Activated CD4-positive, CD25-positive, alpha-beta regulatory T cell treated with anti-CD3 and anti-CD28 coated beads, Interleukin-2, amount 50 U/mL, for 72 hours (primary cell): ENCODE measurements around the gene KIF13A.
"Not testable (repeated sequence)": the region's sequence is repeated elsewhere in the genome, so short reads cannot be mapped to it uniquely, and the experiment has no call there.

Source experiments
- DNase-seq: peaks from one replicate; pipeline ENCODE4 v3.0.0; 2021

KIF13A gene

DNA sequence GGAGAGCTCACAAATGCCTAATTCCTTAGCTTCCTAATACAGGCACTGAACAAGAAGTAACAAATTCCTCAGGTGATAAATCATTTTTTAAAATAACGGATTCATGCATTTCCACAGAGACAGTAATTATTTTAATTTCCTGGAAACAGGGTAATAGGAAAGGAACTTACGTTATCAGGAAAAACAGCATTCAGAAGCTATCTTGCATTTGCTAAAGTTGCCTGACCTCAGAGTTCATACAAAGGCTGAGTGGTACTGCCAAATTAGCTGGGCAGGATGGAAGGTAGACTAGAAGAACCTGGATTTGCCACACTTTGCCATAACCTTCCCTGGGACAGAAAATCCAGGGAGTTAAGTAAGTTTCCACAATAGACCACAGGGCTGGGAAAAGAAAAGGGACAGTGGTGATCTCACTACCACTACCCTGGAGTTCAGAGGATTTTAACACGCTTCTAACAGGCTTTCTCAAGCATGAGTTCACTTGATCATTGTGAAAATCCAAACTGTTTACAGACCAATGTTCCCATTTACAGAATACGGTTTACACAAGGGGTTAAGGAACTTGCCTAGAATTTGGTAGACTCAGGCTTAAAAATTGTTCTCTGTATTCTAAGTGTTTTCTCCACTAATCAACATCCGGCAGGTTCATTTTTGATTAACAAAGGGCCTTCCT is 57.0 kb downstream of the KIF13A start:
- no peak for DNase-seq

GRCh38 chr6:17928514-17929430 is 58.7 kb downstream of the KIF13A start:
- no peak for DNase-seq

DNA sequence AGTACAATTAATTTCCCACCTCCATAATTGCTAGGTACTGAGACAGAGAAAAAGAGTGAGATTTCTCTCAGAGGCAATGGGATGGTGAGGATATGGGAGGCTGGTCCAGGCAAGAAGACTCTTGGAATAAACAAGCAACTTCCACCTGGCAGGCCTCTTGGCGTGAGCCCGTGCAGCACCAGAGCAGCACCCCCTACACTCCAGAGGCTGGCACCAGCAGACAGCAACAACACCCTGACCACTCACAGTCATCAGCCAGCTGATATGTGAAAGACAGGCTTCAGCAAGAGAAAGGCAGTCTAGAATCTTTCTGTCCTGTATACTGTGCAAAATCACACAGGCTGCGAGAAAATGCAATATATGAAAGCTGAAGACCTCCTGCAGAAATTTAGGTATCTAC is 59.7 kb downstream of the KIF13A start:
- DNase-seq: no peak

- no peak for DNase-seq
Measured at GRCh38 chr6:17923401-17923863, 64.0 kb downstream of the KIF13A start.

- DNase-seq: no peak
Measured at GRCh38 chr6:17921454-17921853, 66.0 kb downstream of the KIF13A start.

DNA sequence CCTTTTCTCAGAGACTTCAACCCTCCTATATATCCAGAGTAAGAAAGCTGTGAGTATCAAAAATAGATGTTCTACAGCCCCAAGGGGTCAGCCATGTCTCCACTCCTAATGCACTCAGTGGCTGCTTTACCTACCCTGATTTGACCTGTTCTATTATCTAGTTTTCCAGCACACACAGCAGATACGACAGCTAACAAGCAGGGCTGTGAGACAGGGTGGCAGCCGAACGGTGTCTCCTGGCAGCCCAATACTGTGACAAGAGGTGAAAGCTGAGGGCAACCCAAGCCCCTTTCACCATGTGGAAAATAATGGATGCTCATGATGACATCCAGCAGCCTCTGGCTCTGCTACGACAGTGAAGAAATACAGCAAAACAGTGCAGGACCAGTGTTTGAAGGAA is 67.9 kb downstream of the KIF13A start:
- DNase-seq: no peak

GRCh38 chr6:17917837-17918763 is 69.3 kb downstream of the KIF13A start:
- DNase-seq: no peak

DNA sequence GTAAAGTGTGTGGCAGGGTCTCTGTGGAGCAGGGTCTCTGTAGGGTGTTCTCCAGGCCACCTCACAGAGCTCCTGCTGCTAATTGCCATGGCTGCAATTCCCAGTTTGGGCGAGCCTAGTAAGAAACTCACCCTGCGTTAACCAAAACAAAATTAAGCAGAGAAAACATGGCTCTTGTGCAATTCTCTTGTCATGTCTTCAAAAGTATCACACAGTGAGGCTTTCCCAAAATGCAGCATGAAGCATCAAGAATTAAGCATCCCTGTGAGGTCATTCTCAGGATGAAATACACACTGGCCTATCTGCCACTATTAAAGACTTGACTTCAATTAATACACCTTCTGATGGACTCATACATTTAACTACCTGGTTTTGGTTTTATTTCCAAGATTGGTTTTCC is 72.8 kb downstream of the KIF13A start:
- no peak for DNase-seq

- DNase-seq: no peak
Measured at GRCh38 chr6:17912521-17912920, 74.9 kb downstream of the KIF13A start.

DNA sequence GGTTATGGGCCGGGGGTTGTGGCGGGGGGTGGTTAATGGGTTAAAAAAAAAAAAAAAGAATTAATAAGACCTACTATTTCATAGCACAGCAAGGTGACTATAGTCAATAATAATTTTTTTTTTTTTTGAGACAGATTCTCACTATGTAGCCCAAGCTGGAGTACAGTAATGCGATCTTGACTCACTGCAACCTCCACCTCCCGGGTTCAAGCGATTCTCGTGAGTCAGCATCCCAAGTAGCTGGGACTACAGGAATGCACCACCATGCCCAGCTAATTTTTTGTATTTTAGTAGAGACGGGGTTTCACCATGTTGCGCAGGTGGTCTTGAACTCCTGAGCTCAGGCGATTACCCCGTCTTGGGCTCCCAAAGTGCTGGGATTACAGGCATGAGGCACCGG is 75.8 kb downstream of the KIF13A start:
- DNase-seq: not testable (repeated sequence)

DNA sequence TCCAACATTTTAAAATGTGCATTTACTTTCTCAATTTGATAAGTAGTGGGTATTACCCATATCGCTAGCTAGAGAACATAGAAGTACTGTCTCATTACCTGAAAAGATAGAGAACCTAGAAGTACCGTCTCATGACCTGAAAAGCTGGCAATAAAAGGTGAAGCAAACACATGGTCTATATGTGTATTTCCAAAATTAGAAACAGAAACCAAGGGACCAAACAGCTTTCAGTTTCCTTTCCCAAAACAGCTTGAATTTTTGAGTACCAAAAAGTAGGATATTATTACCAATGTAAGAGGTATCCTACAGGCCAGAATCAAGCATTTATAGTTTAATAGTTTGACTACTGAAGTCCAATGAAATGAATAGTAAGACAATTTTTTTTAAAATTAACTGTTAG is 77.2 kb downstream of the KIF13A start:
- no peak for DNase-seq

DNA sequence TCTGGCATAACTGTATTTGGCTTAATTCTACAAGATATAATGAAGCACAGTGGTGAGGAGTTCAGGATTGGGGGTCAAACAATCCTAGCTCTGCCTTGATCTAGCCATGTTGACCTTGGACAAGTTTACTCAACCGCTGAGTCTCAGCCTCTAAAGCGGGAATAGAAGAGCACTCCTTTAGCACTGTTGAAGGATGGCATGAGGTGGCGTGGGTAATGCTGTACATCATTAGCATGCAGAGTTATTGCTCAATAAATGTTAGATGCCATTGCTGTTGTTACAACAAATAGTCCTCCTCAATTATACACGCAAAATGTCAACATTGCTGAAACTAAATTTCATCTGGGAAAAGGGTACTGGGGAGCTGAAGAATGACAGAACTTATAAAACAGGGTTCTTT is 78.6 kb downstream of the KIF13A start:
- no peak for DNase-seq

- DNase-seq: no peak
Measured at GRCh38 chr6:17907406-17908229, 79.8 kb downstream of the KIF13A start.

DNA sequence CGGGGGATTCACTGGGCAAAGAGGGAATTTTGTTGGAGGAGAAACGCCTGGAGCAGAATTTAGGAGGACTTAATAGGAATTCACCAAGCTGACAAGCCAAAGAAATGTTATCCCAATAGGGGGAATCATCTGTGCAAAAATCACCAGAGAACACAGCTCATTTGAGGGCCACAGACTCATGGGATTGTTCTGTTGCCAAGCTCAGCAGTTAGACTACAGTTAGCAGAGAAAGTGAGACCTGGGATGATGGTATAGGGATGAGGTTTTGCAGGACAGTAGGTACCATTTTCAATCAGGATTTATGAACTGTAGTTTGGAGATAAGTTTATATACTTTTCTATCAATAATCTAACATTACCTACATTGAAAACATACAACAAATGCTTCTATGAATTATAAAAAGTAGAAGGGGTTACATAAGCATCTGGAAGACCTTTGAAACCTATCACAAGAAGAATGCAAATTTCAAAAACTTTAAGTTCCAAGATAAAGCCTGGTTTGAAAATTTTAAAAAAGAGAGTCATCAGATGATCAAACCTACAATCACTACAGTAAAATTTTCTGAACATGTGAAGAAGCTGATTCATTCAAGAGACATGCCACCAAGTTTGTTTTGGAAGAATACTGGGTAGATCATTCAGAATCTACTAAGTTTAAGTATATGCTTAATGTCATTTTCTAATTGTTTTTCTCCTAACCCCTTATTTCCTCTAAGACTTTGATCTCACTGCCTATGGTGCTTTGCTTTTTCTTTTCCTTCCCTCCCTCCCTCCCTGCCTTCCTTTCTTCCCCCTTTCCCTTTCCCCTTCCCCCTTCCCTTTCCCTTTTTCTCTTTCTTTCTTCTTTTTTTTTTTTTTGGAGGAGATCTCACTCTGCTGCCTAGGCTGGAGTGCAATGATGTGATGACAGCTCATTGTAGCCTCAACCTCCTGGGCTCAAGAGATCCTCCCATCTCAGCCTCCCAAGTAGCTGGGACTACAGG is 81.5 kb downstream of the KIF13A start:
- DNase-seq: no peak

DNA sequence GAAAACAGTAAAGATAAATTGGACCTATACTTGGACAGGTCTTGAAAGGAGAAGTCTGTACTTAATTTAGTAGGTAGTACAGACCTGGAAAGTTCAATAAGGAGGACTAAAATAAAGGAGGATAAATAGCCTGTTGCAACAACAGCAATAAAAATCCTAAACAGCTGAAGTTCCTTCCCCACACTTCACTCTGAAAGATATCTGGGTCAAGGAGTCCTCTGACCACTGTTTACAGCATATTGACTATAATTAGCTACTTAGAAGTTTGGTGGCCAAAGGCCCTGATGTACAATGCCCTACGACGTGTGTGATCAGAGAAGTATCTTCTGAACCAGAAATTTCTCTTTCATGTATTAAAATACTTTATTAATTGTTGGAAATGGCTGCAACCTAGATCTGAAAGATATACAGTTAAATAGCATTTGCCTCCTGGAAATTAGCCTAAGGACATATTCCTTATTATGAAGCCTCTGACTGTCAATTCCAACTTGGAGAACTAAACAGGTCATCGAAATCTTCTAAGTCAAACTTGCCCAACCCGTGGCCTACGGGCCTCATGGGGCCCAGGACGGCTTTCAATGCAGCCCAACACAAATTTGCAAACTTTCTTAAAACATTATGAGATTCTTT is 82.8 kb downstream of the KIF13A start:
- no peak for DNase-seq

DNA sequence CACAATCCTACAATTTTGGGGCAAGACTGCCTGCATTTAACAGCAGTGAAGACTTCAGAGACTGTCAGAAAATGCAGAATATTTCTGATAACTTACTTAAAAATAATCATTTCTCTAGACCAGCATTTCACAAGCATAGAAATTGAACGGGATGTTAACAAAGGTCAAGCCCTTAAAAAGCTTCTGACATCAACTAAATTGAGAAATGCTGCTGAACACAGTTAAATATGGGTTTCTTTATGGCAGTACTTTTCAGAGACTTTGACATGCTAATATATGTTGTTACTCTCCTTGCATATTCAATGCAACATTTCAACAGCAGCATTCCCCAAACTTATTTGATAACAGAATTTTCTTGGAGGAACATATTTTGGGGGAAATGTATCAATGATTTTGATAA is 84.5 kb downstream of the KIF13A start:
- no peak for DNase-seq

DNA sequence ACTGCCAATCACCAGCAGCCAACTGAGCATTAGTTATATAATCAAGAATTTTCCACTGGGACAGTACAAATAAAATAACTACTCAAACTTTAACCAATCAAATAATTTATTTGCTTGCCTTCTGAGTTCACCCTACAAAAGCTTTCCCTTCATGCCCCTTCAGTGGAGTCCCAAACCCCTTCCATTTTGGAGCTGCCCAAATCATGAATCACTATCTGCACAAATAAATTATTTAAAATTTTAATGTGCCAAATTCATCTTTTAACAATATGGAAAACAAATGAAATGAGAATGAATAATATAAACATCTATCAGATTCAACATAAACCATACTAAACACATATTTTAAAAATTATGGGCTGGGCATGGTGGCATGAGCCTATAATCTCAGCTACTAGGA is 85.9 kb downstream of the KIF13A start:
- no peak for DNase-seq

- no peak for DNase-seq
Measured at GRCh38 chr6:17900011-17900410, 87.4 kb downstream of the KIF13A start.

DNA sequence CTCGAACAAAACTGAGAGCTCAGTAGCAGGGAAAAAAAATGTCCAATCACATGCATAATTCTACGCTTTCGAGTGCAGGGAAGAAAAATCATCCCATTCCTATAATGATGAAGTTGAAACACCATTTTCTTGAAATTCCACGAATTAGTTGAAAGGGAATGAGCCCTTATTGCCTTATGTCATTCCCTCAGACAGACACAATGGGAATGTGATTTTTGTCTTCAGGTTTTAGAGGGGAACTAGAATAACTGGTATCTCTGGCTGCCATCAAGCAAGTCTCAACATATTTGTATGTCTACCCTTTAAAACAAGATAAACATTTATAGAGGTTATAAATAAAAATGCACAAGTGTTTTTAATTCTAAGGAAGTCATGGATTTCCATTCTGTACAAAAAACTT is 87.9 kb downstream of the KIF13A start:
- DNase-seq: no peak

GRCh38 chr6:17897681-17898080 is 89.8 kb downstream of the KIF13A start:
- DNase-seq: no peak
